Neural cell (in vitro differentiated cells): Measurements from ENCODE around the gene ZRANB1.

Experiments used
- CTCF ChIP-seq: fragments of 450-650 bp; IDR thresholded peaks from 2 replicates; pipeline ENCODE4 v1.5.1; 2014; ENCODE audit warnings: antibody characterized with exemption, mild to moderate bottlenecking, moderate library complexity; ENCODE audit not compliant: poor library complexity, severe bottlenecking
- EP300 ChIP-seq: fragments of 450-650 bp; conservative IDR thresholded peaks from 2 replicates; pipeline ENCODE4 v1.6.1; 2014; ENCODE audit warnings: antibody characterized with exemption, mild to moderate bottlenecking, moderate library complexity; ENCODE audit not compliant: poor library complexity, severe bottlenecking
- REST ChIP-seq: IDR thresholded peaks from 2 replicates; pipeline ENCODE4 v1.6.1; 2012; ENCODE audit warnings: borderline replicate concordance
- TAF1 ChIP-seq: IDR thresholded peaks from 2 replicates; pipeline ENCODE4 v1.6.1; 2012; ENCODE audit warnings: low read depth

- TF ChIP-seq EP300 = no peak
- TF ChIP-seq CTCF = no peak
- no peak for TF ChIP-seq REST
- no peak for TF ChIP-seq TAF1
These were observed 73.0 kb downstream of the ZRANB1 start for GRCh38 chr10:125014836-125015355.
